Activated CD4-positive, alpha-beta T cell treated with anti-CD3 and anti-CD28 coated beads for 36 hours (primary cell): Measurements from ENCODE around the gene ECEL1. TPM values are rescaled to one million over a fixed set of nuclear protein-coding genes. Genes with fewer than 3 reads are reported as not detected.

Experiments
- ATAC-seq: fragments of 200-7000 bp; cut with Tn5 transposase; one replicate; pipeline ENCODE4 v1.10.0; 2021; ENCODE audit warnings: mild to moderate bottlenecking, moderate library complexity
- CTCF ChIA-PET: fragments of 350-600 bp; sonication (Branson Sonifier 250); formaldehyde crosslinking; loops from one replicate; lab custom pipeline; 2021; ENCODE audit warnings: antibody characterized with exemption; lab: Charles Lee
- POLR2A ChIA-PET: fragments of 350-600 bp; sonication (Branson Sonifier 250); formaldehyde crosslinking; loops from one replicate; lab custom pipeline; 2021; ENCODE audit warnings: antibody characterized with exemption, inconsistent platforms; lab: Charles Lee
- DNase-seq: peaks from one replicate; pipeline ENCODE4 v3.0.0-alpha.2; 2020
- H3K27ac Mint-ChIP-seq: one replicate; pipeline ENCODE4 v1.8.0; 2021; ENCODE audit warnings: mixed read lengths
- H3K27me3 Mint-ChIP-seq: one replicate; pipeline ENCODE4 v1.8.0; 2021; ENCODE audit warnings: mixed read lengths
- H3K36me3 Mint-ChIP-seq: one replicate; pipeline ENCODE4 v1.8.0; 2021; ENCODE audit warnings: low read depth, mixed read lengths
- H3K4me1 Mint-ChIP-seq: one replicate; pipeline ENCODE4 v1.8.0; 2021; ENCODE audit warnings: mixed read lengths
- H3K4me3 Mint-ChIP-seq: one replicate; pipeline ENCODE4 v1.8.0; 2021; ENCODE audit warnings: mild to moderate bottlenecking, moderate library complexity, mixed read lengths
- H3K9me3 Mint-ChIP-seq: one replicate; pipeline ENCODE4 v1.8.0; 2021; ENCODE audit warnings: low read depth, mixed read lengths
- intact Hi-C, 2 experiments: fragments of 100-400 bp; cut with DNase I in 1 of 2; cut with micrococcal nuclease in 1 of 2; formaldehyde crosslinking; loops; one replicate each; pipeline versions ENCODE4 v1.14.2 to v1.15.1; 2022 to 2024; cut with DNase I, micrococcal nuclease
- total RNA-seq, 2 experiments: library from RNA; stranded (reverse); gene quantifications; one replicate each; pipeline ENCODE4 v1.2.3, GENCODE V29; 2021

The ECEL1 gene
- total RNA-seq, 2 experiments from 2014 or later, result 0.19 to 0.23 TPM

- H3K36me3 Mint-ChIP-seq, result no peaks in the 10 kb centered on the region
- peaks cover 28% of the 10 kb centered on the region for H3K27me3 Mint-ChIP-seq
- DNase-seq, result no peak
- intact Hi-C loops, result no loop called here
- no peak overlapping the region for H3K4me3 Mint-ChIP-seq
- peaks cover 15% of the 10 kb centered on the region for H3K4me1 Mint-ChIP-seq
- POLR2A ChIA-PET, result no interaction called here
- no peak for ATAC-seq
- H3K27ac Mint-ChIP-seq, result no peak overlapping the region
- no peaks in the 10 kb centered on the region for H3K9me3 Mint-ChIP-seq
- CTCF ChIA-PET, result no interaction called here
These were observed 40.4 kb upstream of the ECEL1 start for GRCh38 chr2:232527905-232528470.

- peaks cover 28% of the 10 kb centered on the region for H3K27me3 Mint-ChIP-seq
- intact Hi-C loops, result no loop called here
- no peak overlapping the region for H3K27ac Mint-ChIP-seq
- ATAC-seq, result no peak
- no peaks in the 10 kb centered on the region for H3K9me3 Mint-ChIP-seq
- ChIA-PET POLR2A (no interaction called here), CTCF (interaction anchor here (0.7 kb wide), 1 partner anchor 87 kb away, joined by 3 read pairs; no protein-coding TSS in a partner anchor)
- no peak overlapping the region for H3K4me3 Mint-ChIP-seq
- H3K36me3 Mint-ChIP-seq, result no peaks in the 10 kb centered on the region
- no peak for DNase-seq
- H3K4me1 Mint-ChIP-seq, result peaks cover 16% of the 10 kb centered on the region
These were observed 38.8 kb upstream of the ECEL1 start for GRCh38 chr2:232526372-232526941.

GRCh38 chr2:232525791-232526371 is 38.2 kb upstream of the ECEL1 start, which contains the start of gene CHRND:
CHRND (plus strand) TSS chr2:232526160; CDS start chr2:232526216, 56 bp downstream.
- H3K9me3 Mint-ChIP-seq, result no peaks in the 10 kb centered on the region
- ATAC-seq (no peak), DNase-seq (no peak)
- peaks cover 28% of the 10 kb centered on the region for H3K27me3 Mint-ChIP-seq
- no peaks in the 10 kb centered on the region for H3K36me3 Mint-ChIP-seq
- ChIA-PET CTCF (interaction anchor here (0.7 kb wide), 1 partner anchor 86 kb away, joined by 3 read pairs; no protein-coding TSS in a partner anchor), POLR2A (no interaction called here)
- no peak within 1 kb of the TSS for H3K27ac Mint-ChIP-seq
- intact Hi-C loops, result no loop called here
- no peak within 1 kb of the TSS for H3K4me3 Mint-ChIP-seq
- H3K4me1 Mint-ChIP-seq, result peaks cover 17% of the 10 kb centered on the region

GRCh38 chr2:232525199-232525598 is 37.6 kb upstream of the ECEL1 start:
- intact Hi-C loops, result no loop called here
- CTCF ChIA-PET, result no interaction called here
- no peak overlapping the region for H3K4me3 Mint-ChIP-seq

GRCh38 chr2:232524771-232525170 is 37.1 kb upstream of the ECEL1 start:
- Mint-ChIP-seq H3K4me3 (no peak overlapping the region), H3K9me3 (no peaks in the 10 kb centered on the region), H3K36me3 (no peaks in the 10 kb centered on the region), H3K27me3 (peaks cover 31% of the 10 kb centered on the region), H3K4me1 (peaks cover 17% of the 10 kb centered on the region), H3K27ac (no peak overlapping the region)
- intact Hi-C loops, result loop anchor here (5.0 kb wide), 3 partner anchors 182 to 617 kb away; partner anchors contain the start of gene NPPC (in 1 of the 2)
- CTCF ChIA-PET, result interaction anchor here (0.7 to 1.4 kb wide), 3 partner anchors 14 to 24 kb away, joined by 3 to 7 read pairs (median 4); no protein-coding TSS in a partner anchor
- no peak for ATAC-seq
- POLR2A ChIA-PET, result no interaction called here
- DNase-seq, result no peak

More at GRCh38 chr2:232525199-232525598, 37.6 kb upstream of the ECEL1 start:
- peaks cover 31% of the 10 kb centered on the region for H3K27me3 Mint-ChIP-seq
- no peaks in the 10 kb centered on the region for H3K36me3 Mint-ChIP-seq
- H3K4me1 Mint-ChIP-seq, result peaks cover 17% of the 10 kb centered on the region
- DNase-seq (no peak), ATAC-seq (no peak)
- H3K9me3 Mint-ChIP-seq, result no peaks in the 10 kb centered on the region
- H3K27ac Mint-ChIP-seq, result no peak overlapping the region
- POLR2A ChIA-PET, result no interaction called here

GRCh38 chr2:232523682-232524597 is 36.3 kb upstream of the ECEL1 start:
- ATAC-seq (peak; percentile 69), DNase-seq (peak; percentile 66)
- intact Hi-C loops, result loop anchor here (5.0 kb wide), 3 partner anchors 182 to 617 kb away; partner anchors contain the start of gene NPPC (in 1 of the 2)
- Mint-ChIP-seq H3K4me3 (no peak overlapping the region), H3K4me1 (peaks cover 13% of the 10 kb centered on the region), H3K27ac (no peak overlapping the region), H3K36me3 (no peaks in the 10 kb centered on the region), H3K27me3 (peaks cover 33% of the 10 kb centered on the region), H3K9me3 (no peaks in the 10 kb centered on the region)
- ChIA-PET POLR2A (no interaction called here), CTCF (interaction anchor here (0.6 to 1.4 kb wide), 7 partner anchors 15 to 1137 kb away, joined by 3 to 7 read pairs (median 4); no protein-coding TSS in a partner anchor)

GRCh38 chr2:232523402-232523681 is 35.7 kb upstream of the ECEL1 start:
- H3K4me3 Mint-ChIP-seq, result no peak overlapping the region
- DNase-seq (no peak), ATAC-seq (no peak)
- ChIA-PET POLR2A (no interaction called here), CTCF (interaction anchor here (0.6 to 1.4 kb wide), 4 partner anchors 23 to 1136 kb away, joined by 3 to 7 read pairs (median 4); no protein-coding TSS in a partner anchor)
- H3K27ac Mint-ChIP-seq, result no peak overlapping the region
- H3K36me3 Mint-ChIP-seq, result no peaks in the 10 kb centered on the region
- H3K27me3 Mint-ChIP-seq, result peaks cover 27% of the 10 kb centered on the region
- intact Hi-C loops, result loop anchor here (5.0 kb wide), 3 partner anchors 181 to 616 kb away; partner anchors contain the start of gene NPPC (in 1 of the 2)
- no peaks in the 10 kb centered on the region for H3K9me3 Mint-ChIP-seq
- peaks cover 7% of the 10 kb centered on the region for H3K4me1 Mint-ChIP-seq

- peaks cover 6% of the 10 kb centered on the region for H3K4me1 Mint-ChIP-seq
- H3K9me3 Mint-ChIP-seq, result no peaks in the 10 kb centered on the region
- no peak overlapping the region for H3K27ac Mint-ChIP-seq
- DNase-seq (peak; percentile 24), ATAC-seq (no peak)
- no peak overlapping the region for H3K4me3 Mint-ChIP-seq
- peaks cover 26% of the 10 kb centered on the region for H3K27me3 Mint-ChIP-seq
- POLR2A ChIA-PET, result no interaction called here
- H3K36me3 Mint-ChIP-seq, result no peaks in the 10 kb centered on the region
- CTCF ChIA-PET, result interaction anchor here (0.6 to 1.0 kb wide), 4 partner anchors 58 to 1135 kb away, joined by 3 to 5 read pairs (median 4); no protein-coding TSS in a partner anchor
- intact Hi-C loops, result loop anchor here (1.0 to 5.0 kb wide), 5 partner anchors 20 to 616 kb away; partner anchors contain the start of gene NPPC (in 1 of the 2)
These were observed 35.2 kb upstream of the ECEL1 start for GRCh38 chr2:232522623-232523401.

- POLR2A ChIA-PET, result no interaction called here
- H3K4me3 Mint-ChIP-seq, result no peak overlapping the region
- intact Hi-C loops, result loop anchor here (1.0 to 5.0 kb wide), 6 partner anchors 19 to 615 kb away; partner anchors contain the start of gene NPPC (in 1 of the 2)
- H3K27ac Mint-ChIP-seq, result no peak overlapping the region
- CTCF ChIA-PET, result interaction anchor here (0.6 to 1.4 kb wide), 5 partner anchors 9 to 1253 kb away, joined by 3 to 4 read pairs (median 3); no protein-coding TSS in a partner anchor
- H3K36me3 Mint-ChIP-seq, result no peaks in the 10 kb centered on the region
- no peaks in the 10 kb centered on the region for H3K9me3 Mint-ChIP-seq
- peaks cover 25% of the 10 kb centered on the region for H3K27me3 Mint-ChIP-seq
- ATAC-seq (peak; percentile 70), DNase-seq (peak; percentile 84)
- H3K4me1 Mint-ChIP-seq, result peaks cover 6% of the 10 kb centered on the region
These were observed 34.5 kb upstream of the ECEL1 start for GRCh38 chr2:232521959-232522622.

GRCh38 chr2:232521098-232521497 is 33.5 kb upstream of the ECEL1 start:
- H3K4me1 Mint-ChIP-seq, result peaks cover 6% of the 10 kb centered on the region
- H3K9me3 Mint-ChIP-seq, result no peaks in the 10 kb centered on the region
- no peak for DNase-seq
- no peak overlapping the region for H3K27ac Mint-ChIP-seq
- intact Hi-C loops, result loop anchor here (2.0 to 5.0 kb wide), 4 partner anchors 74 to 614 kb away; partner anchors contain the start of gene NPPC (in 1 of the 2)
- no peak for ATAC-seq
- ChIA-PET POLR2A (no interaction called here), CTCF (interaction anchor here (0.6 to 1.4 kb wide), 5 partner anchors 12 to 638 kb away, joined by 3 read pairs; no protein-coding TSS in a partner anchor)
- peaks cover 24% of the 10 kb centered on the region for H3K27me3 Mint-ChIP-seq
- H3K36me3 Mint-ChIP-seq, result no peaks in the 10 kb centered on the region
- H3K4me3 Mint-ChIP-seq, result no peak overlapping the region
